Activated naive CD8-positive, alpha-beta T cell (primary cell): ENCODE data around the gene LMF1.

Experiments used
- H3K27ac Mint-ChIP-seq: one replicate; pipeline ENCODE4 v1.8.0; 2021; ENCODE audit warnings: mixed read lengths
- H3K27me3 Mint-ChIP-seq: one replicate; pipeline ENCODE4 v1.8.0; 2021; ENCODE audit warnings: mixed read lengths
- H3K36me3 Mint-ChIP-seq: one replicate; pipeline ENCODE4 v1.8.0; 2021; ENCODE audit warnings: mixed read lengths
- H3K4me1 Mint-ChIP-seq: one replicate; pipeline ENCODE4 v1.8.0; 2021; ENCODE audit warnings: low read depth, mixed read lengths
- H3K4me3 Mint-ChIP-seq: one replicate; pipeline ENCODE4 v1.8.0; 2021; ENCODE audit warnings: mild to moderate bottlenecking, mixed read lengths
- H3K9me3 Mint-ChIP-seq: one replicate; pipeline ENCODE4 v1.8.0; 2021; ENCODE audit warnings: low read depth, mixed read lengths

LMF1 gene

DNA sequence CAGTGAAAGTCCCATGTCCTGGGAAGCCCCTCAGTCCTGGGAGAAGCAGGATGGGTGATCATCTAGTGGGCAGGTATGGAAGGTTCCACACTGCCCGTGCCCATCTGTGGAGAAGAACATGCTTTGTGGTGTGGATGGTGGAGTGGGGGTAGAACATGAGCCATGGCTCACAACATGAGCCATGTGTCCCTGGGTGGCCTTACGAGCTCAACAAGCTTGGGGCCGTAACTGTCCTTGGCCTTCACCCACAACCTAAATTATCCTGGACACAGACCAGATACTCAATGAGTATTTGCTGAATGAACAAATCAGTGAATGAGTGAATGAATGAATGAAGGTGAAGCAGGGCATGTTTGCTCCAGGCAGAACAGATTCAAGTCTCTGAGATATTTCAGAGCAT lies 24.3 kb upstream of the LMF1 start:
- peaks cover 34% of the 10 kb centered on the region for H3K4me1 Mint-ChIP-seq
- H3K36me3 Mint-ChIP-seq = peaks cover 3% of the 10 kb centered on the region
- H3K27ac Mint-ChIP-seq = no peak overlapping the region
- peaks cover 4% of the 10 kb centered on the region for H3K9me3 Mint-ChIP-seq
- no peaks in the 10 kb centered on the region for H3K27me3 Mint-ChIP-seq
- no peak overlapping the region for H3K4me3 Mint-ChIP-seq

DNA sequence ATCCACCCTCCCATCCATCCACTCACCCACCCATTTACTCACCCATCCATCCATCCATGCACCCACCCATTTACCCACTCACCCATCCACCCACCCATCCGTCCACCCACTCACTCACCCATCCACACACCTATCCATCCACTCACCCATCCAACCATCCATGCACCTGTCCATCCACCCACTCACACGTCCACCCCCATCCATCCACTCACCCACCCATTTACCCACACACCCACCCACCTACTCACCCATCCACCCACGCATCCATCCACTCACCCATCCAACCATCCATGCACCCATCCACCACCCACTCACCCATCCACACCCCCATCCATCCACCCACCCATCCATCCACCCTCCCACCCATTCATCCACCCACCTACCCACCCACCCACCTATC lies 22.9 kb upstream of the LMF1 start:
- no peak overlapping the region for H3K4me3 Mint-ChIP-seq
- no peaks in the 10 kb centered on the region for H3K27me3 Mint-ChIP-seq
- peaks cover 26% of the 10 kb centered on the region for H3K4me1 Mint-ChIP-seq
- H3K36me3 Mint-ChIP-seq = peaks cover 3% of the 10 kb centered on the region
- H3K9me3 Mint-ChIP-seq = peaks cover 4% of the 10 kb centered on the region
- H3K27ac Mint-ChIP-seq = no peak overlapping the region

DNA sequence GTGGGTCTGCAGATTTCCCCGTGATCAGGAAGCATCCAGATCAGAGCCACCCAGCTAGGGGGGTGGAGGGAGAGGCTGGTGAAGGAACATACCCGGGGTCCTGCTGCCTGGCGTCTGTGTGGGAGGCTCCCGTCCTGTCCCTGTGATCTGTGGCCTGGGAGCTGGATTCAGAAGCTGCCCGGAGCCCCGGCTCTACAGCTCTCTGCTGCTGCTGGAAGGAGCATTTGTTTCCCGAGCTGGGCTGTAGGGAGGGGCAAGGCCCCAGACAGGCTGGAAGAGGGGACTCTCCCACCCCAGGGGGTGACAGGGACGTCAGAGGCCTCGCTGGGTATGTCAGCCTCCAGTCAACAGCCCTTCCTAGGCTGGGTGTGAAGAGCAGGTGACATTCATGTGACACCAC lies 21.0 kb upstream of the LMF1 start:
- H3K4me1 Mint-ChIP-seq = peaks cover 16% of the 10 kb centered on the region
- H3K36me3 Mint-ChIP-seq = peaks cover 3% of the 10 kb centered on the region
- H3K9me3 Mint-ChIP-seq = peaks cover 4% of the 10 kb centered on the region
- H3K27ac Mint-ChIP-seq = no peak overlapping the region
- H3K4me3 Mint-ChIP-seq = no peak overlapping the region
- no peaks in the 10 kb centered on the region for H3K27me3 Mint-ChIP-seq

DNA sequence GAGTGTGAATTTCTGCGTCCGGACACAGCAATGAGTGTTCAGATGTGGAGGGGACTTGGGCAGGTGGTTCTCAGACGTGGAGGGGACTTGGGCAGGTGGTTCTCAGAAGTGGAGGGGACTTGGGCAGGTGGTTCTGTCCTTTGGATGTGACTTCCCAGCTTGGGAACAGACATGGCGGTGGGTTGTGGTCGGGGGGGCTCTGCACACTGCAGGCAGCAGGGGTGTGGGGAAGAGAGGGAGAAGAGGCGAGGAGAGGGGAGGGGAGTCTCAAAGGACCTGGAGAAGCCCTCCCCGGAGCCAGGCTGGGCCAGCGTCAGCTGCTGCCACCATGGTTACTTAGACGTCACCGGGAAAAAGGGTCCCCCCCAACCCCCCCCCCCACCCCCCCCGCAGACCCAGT lies 20.6 kb upstream of the LMF1 start:
- Mint-ChIP-seq H3K4me3 (no peak overlapping the region), H3K27ac (no peak overlapping the region), H3K9me3 (peaks cover 4% of the 10 kb centered on the region), H3K27me3 (no peaks in the 10 kb centered on the region), H3K4me1 (peaks cover 16% of the 10 kb centered on the region), H3K36me3 (peaks cover 3% of the 10 kb centered on the region)

DNA sequence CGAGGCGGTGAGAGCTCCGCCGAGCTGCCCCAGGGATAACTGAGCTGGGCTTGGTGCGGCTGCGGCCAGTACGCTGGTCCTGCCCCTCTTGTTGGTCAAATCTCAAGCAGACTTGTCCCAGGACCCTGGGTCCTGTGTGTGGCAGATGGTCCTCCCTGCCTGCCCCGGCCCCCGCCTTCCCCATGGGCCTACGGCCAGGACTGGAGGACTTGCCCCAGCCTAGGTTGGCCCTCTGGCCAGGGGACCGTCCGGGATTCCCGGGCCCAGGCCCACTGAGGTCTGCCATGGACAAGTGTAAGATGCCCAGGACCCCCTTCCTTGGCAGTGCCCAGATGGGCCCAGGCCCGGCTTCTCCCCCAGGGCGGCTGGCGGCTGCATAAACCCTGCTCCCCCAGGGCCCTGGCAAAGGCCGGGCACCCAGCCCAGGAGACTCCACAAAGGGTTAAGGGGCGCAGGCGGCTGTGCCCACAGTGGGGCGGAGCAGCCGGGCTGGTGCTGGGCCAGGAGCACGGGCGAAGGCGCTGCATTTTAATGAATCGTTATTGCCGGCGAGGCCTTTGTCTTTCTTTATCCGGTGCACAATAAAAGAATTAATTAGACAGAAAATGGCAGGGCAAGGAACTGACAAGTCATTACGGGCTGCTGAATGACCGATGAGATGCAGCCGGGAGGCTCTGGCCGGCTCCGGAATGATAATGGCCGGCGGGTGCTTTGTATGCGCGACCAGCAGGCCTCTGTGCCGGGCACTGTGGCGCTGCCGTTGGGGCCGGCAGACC lies 19.9 kb upstream of the LMF1 start:
- H3K9me3 Mint-ChIP-seq = peaks cover 4% of the 10 kb centered on the region
- H3K27ac Mint-ChIP-seq = no peak overlapping the region
- peaks cover 12% of the 10 kb centered on the region for H3K4me1 Mint-ChIP-seq
- H3K4me3 Mint-ChIP-seq = no peak overlapping the region
- H3K27me3 Mint-ChIP-seq = no peaks in the 10 kb centered on the region
- H3K36me3 Mint-ChIP-seq = peaks cover 3% of the 10 kb centered on the region

DNA sequence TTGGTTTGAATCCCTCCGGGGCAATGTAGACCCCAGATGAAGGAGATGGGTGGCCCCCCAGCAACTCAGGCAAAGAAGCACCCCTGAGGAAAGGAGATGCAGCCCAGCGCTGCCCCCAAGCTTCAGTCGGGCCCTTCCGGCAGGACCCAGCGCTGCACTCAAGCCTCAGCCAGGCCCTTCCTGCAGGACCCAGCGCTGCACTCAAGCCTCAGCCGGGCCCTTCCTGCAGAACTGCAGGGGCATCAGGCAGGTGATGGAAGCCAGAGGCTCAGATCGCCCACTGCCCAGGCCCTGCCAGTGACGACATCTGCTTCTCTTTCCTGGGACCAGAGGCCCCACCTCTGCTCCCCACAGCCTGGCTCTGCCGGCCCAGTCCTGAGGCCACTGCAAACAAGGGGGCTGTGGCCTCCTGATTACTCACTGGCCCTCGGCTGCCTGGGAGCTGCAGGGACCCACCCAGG lies 18.6 kb upstream of the LMF1 start:
- peaks cover 6% of the 10 kb centered on the region for H3K4me1 Mint-ChIP-seq
- no peak overlapping the region for H3K4me3 Mint-ChIP-seq
- no peaks in the 10 kb centered on the region for H3K27me3 Mint-ChIP-seq
- H3K36me3 Mint-ChIP-seq = no peaks in the 10 kb centered on the region
- no peaks in the 10 kb centered on the region for H3K9me3 Mint-ChIP-seq
- H3K27ac Mint-ChIP-seq = no peak overlapping the region

DNA sequence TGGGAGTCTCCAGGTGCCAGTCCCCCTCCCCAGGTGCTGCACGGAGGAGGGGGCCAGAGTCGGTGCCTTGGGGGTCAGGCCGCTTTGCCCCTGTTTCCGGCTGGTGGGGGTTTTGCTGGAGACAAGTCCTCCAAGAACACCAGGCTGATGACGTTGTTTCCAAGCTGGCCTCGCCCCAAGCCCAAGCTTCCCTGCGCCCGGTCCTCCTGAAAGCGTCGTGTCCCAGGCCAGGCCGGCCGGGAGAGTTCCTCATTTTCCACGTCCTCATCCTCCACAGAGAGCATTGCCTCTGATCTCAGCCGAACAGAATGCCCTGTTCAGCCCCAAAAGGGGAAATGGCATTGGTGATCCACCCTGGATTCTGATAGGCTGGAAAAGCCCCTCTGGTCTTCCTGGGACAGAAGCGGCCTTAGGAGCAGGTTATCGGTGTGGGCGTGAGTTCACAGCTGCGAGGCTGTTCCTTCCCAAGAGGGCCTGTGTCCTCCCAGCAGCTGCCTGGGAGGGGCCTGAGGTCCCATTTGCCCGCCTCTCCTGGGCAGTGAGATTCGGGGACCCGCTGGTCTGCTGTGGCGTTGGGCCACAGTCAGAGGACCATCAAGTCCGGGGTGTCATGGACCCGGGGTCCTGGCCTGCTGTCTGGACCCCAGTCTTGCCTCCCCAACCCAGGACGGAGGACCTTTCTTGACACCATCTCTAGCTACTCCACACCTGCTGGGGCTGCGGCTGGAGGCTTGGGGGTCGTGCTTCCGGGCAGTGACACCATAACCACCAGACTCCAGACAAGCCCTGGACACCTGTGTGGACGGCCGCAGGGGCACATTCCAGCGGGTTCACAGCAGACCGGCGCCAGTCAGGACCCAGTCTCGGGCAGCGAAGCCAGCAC lies 17.9 kb upstream of the LMF1 start:
- no peak overlapping the region for H3K27ac Mint-ChIP-seq
- no peaks in the 10 kb centered on the region for H3K9me3 Mint-ChIP-seq
- peaks cover 6% of the 10 kb centered on the region for H3K4me1 Mint-ChIP-seq
- no peaks in the 10 kb centered on the region for H3K36me3 Mint-ChIP-seq
- no peaks in the 10 kb centered on the region for H3K27me3 Mint-ChIP-seq
- H3K4me3 Mint-ChIP-seq = no peak overlapping the region

DNA sequence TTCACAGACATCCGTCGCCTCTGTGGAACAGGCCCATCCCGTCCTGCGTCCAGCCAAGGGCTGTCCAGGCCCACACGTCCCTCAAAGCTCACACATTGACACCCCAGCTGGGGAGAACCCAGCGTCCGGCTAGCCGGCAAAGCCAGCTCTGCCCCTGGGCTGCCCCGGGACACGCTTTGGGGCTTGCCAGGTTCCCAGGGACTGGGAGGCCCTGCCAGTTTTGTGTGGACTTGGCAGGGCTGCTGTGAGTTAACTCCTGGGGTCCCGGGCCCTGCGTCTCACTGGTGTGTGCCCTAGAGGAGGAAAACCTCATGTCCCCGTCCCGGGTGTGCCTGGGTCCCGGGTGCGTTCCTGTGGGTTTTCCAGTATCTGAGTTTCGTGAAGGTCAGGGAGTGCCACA lies 17.1 kb upstream of the LMF1 start:
- H3K4me1 Mint-ChIP-seq = peaks cover 7% of the 10 kb centered on the region
- no peak overlapping the region for H3K4me3 Mint-ChIP-seq
- H3K36me3 Mint-ChIP-seq = no peaks in the 10 kb centered on the region
- H3K9me3 Mint-ChIP-seq = no peaks in the 10 kb centered on the region
- H3K27me3 Mint-ChIP-seq = no peaks in the 10 kb centered on the region
- H3K27ac Mint-ChIP-seq = no peak overlapping the region

DNA sequence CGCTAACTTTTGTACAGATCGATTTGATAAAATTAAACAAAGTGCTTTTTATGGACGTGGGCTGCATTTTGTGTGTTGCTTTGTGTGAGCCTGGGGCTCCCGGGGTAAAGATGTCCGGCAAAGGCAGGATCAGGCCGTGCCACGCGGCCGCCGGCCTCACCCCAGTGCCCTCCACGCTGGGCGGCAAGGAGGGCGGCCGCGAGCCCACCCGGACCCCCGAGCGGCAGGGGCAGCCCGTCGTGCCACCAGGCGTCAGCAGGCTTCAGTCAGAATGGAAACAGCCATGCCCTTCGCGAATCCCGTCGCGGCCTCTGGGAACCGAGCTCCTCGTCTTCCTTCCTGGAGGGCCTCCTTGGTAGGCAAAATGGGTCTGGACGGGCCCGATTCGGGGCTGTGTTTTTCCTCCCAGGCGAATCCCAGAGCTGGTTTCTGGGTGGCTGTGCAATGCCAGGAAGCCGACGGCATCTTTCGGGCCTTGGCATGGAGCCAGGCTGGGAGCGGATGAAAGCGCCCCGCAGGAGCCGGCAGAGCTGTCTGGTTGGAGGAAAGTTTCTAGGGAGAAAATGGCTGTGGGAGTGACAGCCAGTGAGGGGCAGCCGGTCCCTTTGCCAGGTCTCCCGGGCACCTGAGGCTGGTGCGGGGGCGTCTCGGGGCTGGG lies 16.3 kb upstream of the LMF1 start:
- Mint-ChIP-seq H3K4me3 (no peak overlapping the region), H3K27ac (no peak overlapping the region), H3K27me3 (no peaks in the 10 kb centered on the region), H3K9me3 (no peaks in the 10 kb centered on the region), H3K4me1 (peaks cover 9% of the 10 kb centered on the region), H3K36me3 (no peaks in the 10 kb centered on the region)

DNA sequence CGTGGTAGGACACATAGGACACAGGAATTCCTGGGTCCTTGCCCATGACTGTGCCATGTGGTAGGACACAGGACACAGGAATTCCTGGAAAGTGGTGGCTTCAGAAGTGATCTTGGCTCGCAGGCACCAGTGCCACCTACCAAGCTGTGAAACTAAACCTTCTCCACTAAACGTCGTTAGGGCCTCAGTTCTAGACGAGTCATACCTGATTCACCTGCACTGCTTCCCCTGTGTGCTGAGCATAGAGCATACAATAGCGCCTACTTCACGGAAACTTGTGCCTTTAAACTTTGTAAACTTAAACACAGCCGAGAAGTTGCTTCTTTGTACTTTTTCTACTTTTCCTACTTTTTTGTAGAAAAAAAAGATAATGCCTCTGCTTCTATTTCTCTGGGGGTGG lies 15.6 kb upstream of the LMF1 start:
- Mint-ChIP-seq H3K27me3 (no peaks in the 10 kb centered on the region), H3K9me3 (no peaks in the 10 kb centered on the region), H3K36me3 (no peaks in the 10 kb centered on the region), H3K27ac (no peak overlapping the region), H3K4me1 (peaks cover 9% of the 10 kb centered on the region), H3K4me3 (no peak overlapping the region)

DNA sequence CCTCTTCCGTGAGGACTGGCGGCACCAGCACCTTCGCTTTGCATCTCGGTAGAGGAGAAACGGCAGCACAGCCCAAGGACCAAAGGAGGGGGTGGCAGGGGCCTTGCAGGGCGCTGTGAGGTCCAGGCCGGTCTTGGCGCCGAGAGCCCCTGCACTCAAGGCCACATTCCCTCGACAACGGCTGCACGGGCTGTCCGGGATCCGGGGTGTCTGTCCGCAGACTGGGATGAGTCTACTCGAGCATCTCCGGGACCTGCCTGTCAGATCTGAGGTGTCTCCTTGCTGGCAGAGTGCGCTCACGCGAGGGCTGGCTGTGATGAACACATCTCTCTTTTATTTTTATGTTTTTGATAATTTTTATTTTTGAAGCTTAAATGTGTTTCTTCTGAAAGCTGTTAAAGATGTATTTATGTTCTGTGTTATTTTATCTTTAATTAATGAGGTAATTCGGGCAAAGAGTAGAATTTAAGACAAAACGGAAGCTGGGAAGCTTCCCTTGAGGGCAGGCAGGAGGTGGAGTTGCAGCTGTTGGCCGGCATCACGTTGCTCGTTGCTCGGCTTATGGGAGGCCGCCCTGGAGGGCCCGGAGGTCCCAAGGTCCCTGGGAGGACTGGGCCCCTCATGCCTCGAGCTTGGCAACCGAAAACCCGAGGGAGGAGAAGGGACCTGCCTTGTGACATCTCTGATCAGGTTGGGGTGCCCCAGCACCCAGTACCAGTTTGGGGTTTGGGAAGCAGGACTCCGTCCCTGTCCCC lies 15.0 kb upstream of the LMF1 start:
- no peak overlapping the region for H3K4me3 Mint-ChIP-seq
- no peaks in the 10 kb centered on the region for H3K27me3 Mint-ChIP-seq
- no peak overlapping the region for H3K27ac Mint-ChIP-seq
- no peaks in the 10 kb centered on the region for H3K9me3 Mint-ChIP-seq
- no peaks in the 10 kb centered on the region for H3K36me3 Mint-ChIP-seq
- H3K4me1 Mint-ChIP-seq = peaks cover 11% of the 10 kb centered on the region

DNA sequence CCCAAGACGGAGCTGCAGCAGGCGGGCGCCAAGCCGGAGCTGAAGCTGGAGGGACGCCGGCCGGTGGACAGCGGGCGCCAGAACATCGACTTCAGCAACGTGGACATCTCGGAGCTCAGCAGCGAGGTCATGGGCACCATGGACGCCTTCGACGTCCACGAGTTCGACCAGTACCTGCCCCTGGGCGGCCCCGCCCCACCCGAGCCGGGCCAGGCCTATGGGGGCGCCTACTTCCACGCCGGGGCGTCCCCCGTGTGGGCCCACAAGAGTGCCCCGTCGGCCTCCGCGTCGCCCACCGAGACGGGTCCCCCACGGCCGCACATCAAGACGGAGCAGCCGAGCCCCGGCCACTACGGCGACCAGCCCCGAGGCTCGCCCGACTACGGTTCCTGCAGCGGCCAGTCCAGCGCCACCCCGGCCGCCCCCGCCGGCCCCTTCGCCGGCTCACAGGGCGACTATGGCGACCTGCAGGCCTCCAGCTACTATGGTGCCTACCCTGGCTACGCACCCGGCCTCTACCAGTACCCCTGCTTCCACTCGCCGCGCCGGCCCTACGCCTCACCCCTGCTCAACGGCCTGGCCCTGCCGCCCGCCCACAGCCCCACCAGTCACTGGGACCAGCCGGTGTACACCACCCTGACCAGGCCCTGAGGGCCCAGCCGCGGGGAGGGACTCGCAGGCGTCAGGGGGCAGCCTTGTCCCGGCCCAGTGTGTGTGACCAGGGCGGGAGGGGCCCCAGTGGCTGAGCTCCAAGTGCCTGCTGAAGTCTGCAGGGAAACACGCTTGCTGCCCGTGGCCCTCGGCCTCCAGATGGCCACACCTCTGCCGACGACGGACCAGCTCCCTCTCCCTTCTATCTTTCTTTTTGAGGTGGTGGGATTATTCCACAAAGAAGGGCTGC lies 14.2 kb upstream of the LMF1 start:
- Mint-ChIP-seq H3K9me3 (no peaks in the 10 kb centered on the region), H3K27me3 (no peaks in the 10 kb centered on the region), H3K4me1 (peaks cover 11% of the 10 kb centered on the region), H3K4me3 (no peak overlapping the region), H3K36me3 (no peaks in the 10 kb centered on the region), H3K27ac (no peak overlapping the region)

DNA sequence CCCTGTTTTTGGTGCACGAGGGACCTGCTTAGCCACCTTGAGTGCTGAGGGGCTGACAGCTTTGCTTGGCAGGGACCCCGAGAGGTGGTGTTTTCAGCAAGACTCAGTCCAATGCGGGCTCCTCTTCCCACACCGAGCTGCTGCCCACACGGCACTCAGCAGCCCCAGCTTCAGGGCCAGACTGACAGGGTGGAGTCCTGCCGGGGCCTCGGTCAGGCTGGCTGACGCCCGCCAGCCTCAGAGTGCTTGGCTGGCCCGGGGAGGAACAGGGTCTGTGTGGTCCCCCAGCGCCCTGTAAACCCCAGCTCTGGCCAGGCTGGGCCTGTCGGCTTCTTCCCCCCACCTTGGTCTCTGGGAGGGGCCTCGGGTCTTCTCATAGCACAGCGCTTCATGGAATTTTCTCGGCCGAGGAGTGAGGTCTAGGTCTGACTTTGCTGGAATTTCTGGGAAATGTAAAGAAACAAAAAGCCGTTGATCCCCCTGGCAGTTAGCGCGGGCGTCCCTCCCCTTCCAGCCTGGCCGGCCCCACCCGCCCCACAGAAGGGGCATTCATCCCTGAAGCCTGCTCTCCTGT lies 13.4 kb upstream of the LMF1 start:
- Mint-ChIP-seq H3K27ac (no peak overlapping the region), H3K27me3 (no peaks in the 10 kb centered on the region), H3K4me3 (no peak overlapping the region), H3K36me3 (no peaks in the 10 kb centered on the region), H3K4me1 (peaks cover 11% of the 10 kb centered on the region), H3K9me3 (no peaks in the 10 kb centered on the region)
